GM12878 (cell line): ENCODE data around the gene ZNF655. TPM values are rescaled to one million over a fixed set of nuclear protein-coding genes. Genes with fewer than 3 reads are reported as not detected.
A peak's percentile ranks its signal among the peaks of the same experiment; 100 is the strongest.

ENCODE experiments used
- ATAC-seq: fragments of 200-7000 bp; cut with Tn5 transposase; 3 replicates; pipeline ENCODE4 v1.9.1; 2020; ENCODE audit warnings: mild to moderate bottlenecking, moderate library complexity
- Bru-seq: library from RNA; stranded (reverse); fragments of 400-500 nt; gene quantifications from one replicate; lab custom pipeline; 2021; lab: Mats Ljungman, UMichigan
- BruChase-seq, 2 experiments: library from RNA; stranded (reverse); fragments of 400-500 nt; gene quantifications; one replicate each; lab custom pipeline; 2021; lab: Mats Ljungman, UMichigan
- BruUV-seq: library from RNA; stranded (reverse); fragments of 400-500 nt; replicated peaks from 2 replicates; lab custom pipeline; 2021; lab: Mats Ljungman, UMichigan
- CTCF ChIA-PET: fragments of 300-600 bp; sonication (Branson Sonifier 250); formaldehyde crosslinking; extraction: SDS; loops from one replicate; lab custom pipeline; 2021; ENCODE audit warnings: inconsistent platforms; lab: Yijun Ruan, JAX
- POLR2A ChIA-PET: fragments of 350-600 bp; formaldehyde crosslinking; extraction: SDS; loops from one replicate; lab custom pipeline; 2021; ENCODE audit warnings: inconsistent platforms; lab: Charles Lee
- RAD21 ChIA-PET: fragments of 300-600 bp; sonication (Branson Sonifier 250); formaldehyde crosslinking; loops from one replicate; lab custom pipeline; 2023; ENCODE audit warnings: antibody characterized with exemption; ENCODE audit not compliant: unreplicated experiment; lab: Charles Lee
- SMC1A ChIA-PET: fragments of 300-600 bp; sonication (Branson Sonifier 250); formaldehyde crosslinking; loops from one replicate; lab custom pipeline; 2023; ENCODE audit not compliant: unreplicated experiment, uncharacterized antibody; lab: Charles Lee
- DNase-seq: peaks from one replicate; pipeline ENCODE4 v3.0.0-alpha.2; 2011; ENCODE audit warnings: low read depth, low spot score
- FAIRE-seq: peaks from 3 replicates; lab custom pipeline; 2011; peaks lifted over from hg19 to GRCh38; lab: Jason Lieb, UNC
- H2AFZ ChIP-seq: 2 replicates; pipeline ENCODE4 v1.6.0; 2011; ENCODE audit warnings: low read depth, low read length, control low read depth; ENCODE audit not compliant: control insufficient read depth
- H3K27ac ChIP-seq: 2 replicates; pipeline ENCODE4 v1.5.1; 2011; ENCODE audit warnings: control low read depth; ENCODE audit not compliant: control insufficient read depth, insufficient read depth
- H3K27me3 ChIP-seq, 2 experiments: replicated peaks in 1 of 2; 2 replicates each; pipeline versions ENCODE4 v1.6.0 to v1.6.1; 2011; ENCODE audit warnings: low read length in 1 of 2; ENCODE audit not compliant: control insufficient read depth in 2 of 2, insufficient read depth in 2 of 2
- H3K36me3 ChIP-seq, 2 experiments: 2 replicates each; pipeline ENCODE4 v1.5.1; 2011; ENCODE audit warnings: low read length in 1 of 2; ENCODE audit not compliant: control insufficient read depth in 2 of 2, insufficient read depth in 2 of 2
- H3K4me1 ChIP-seq: 2 replicates; pipeline ENCODE4 v1.6.1; 2011; ENCODE audit warnings: mild to moderate bottlenecking, low read length, moderate library complexity, mixed read lengths; ENCODE audit not compliant: control insufficient read depth, insufficient read depth
- H3K4me2 ChIP-seq: 2 replicates; pipeline ENCODE4 v1.6.0; 2011; ENCODE audit warnings: control low read depth; ENCODE audit not compliant: control insufficient read depth, insufficient read depth
- H3K4me3 ChIP-seq: fragments of 200-600 bp; sonication (generic); 2 replicates; pipeline ENCODE4 v1.5.1; 2016
- H3K79me2 ChIP-seq: 2 replicates; pipeline ENCODE4 v1.6.0; 2011; ENCODE audit warnings: low read length; ENCODE audit not compliant: control insufficient read depth, insufficient read depth
- H3K9ac ChIP-seq: 2 replicates; pipeline ENCODE4 v1.8.0; 2011; ENCODE audit warnings: low read length, control low read depth, mixed read lengths; ENCODE audit not compliant: control insufficient read depth, insufficient read depth
- H3K9me3 ChIP-seq: replicated peaks from 3 replicates; pipeline ENCODE4 v1.5.1; 2011; ENCODE audit warnings: mild to moderate bottlenecking, low read length; ENCODE audit not compliant: control insufficient read depth, insufficient read depth
- H4K20me1 ChIP-seq: 2 replicates; pipeline ENCODE4 v1.6.0; 2011; ENCODE audit not compliant: control insufficient read depth, insufficient read depth
- BCLAF1 ChIP-seq: fragments of 450-650 bp; IDR thresholded peaks from 2 replicates; pipeline ENCODE4 v1.6.1; 2017; ENCODE audit warnings: antibody characterized with exemption, mild to moderate bottlenecking, moderate library complexity
- FOXK2 ChIP-seq: fragments of 450-650 bp; IDR thresholded peaks from 2 replicates; pipeline ENCODE4 v1.6.1; 2017; ENCODE audit warnings: mild to moderate bottlenecking, moderate library complexity
- IRF4 ChIP-seq: IDR thresholded peaks from 2 replicates; pipeline ENCODE4 v1.6.1; 2011; ENCODE audit warnings: low read depth, low read length
- IRF5 ChIP-seq: fragments of 450-650 bp; IDR thresholded peaks from 2 replicates; pipeline ENCODE4 v1.6.1; 2017; ENCODE audit warnings: borderline replicate concordance
- KLF5 ChIP-seq: fragments of 450-650 bp; IDR thresholded peaks from 2 replicates; pipeline ENCODE4 v1.6.1; 2014; ENCODE audit warnings: mild to moderate bottlenecking; ENCODE audit not compliant: partially characterized antibody
- SIX5 ChIP-seq: IDR thresholded peaks from 2 replicates; pipeline ENCODE4 v1.6.1; 2011; ENCODE audit warnings: mild to moderate bottlenecking, low read depth, low read length, moderate library complexity; ENCODE audit not compliant: severe bottlenecking
- SMAD5 ChIP-seq: IDR thresholded peaks from 2 replicates; pipeline ENCODE4 v1.6.1; 2016; ENCODE audit warnings: antibody characterized with exemption, low read depth
- SP1 ChIP-seq: IDR thresholded peaks from one replicate; pipeline ENCODE4 v1.6.1; 2011; ENCODE audit warnings: low read depth, low read length
- SPI1 ChIP-seq: IDR thresholded peaks from 2 replicates; pipeline ENCODE4 v1.6.1; 2011; ENCODE audit warnings: low read depth, mild to moderate bottlenecking, low read length, moderate library complexity, borderline replicate concordance; ENCODE audit not compliant: insufficient read depth
- SREBF2 ChIP-seq: IDR thresholded peaks from 2 replicates; pipeline ENCODE4 v1.6.1; 2012; ENCODE audit warnings: mild to moderate bottlenecking, low read length
- USF2 ChIP-seq: IDR thresholded peaks from 2 replicates; pipeline ENCODE4 v1.6.1; 2011; ENCODE audit warnings: low read depth, low read length, improper control_type of control experiment, borderline replicate concordance
- whole genome bisulfite sequencing: methylation state at CpG from one replicate; pipeline ENCODE4 v1.1.6; 2016; ENCODE audit warnings: low lambda C conversion rate; ENCODE audit not compliant: insufficient replicate concordance, insufficient coverage; ENCODE audit errors: missing lambda C conversion rate; 5-methylcytosine and 5-hydroxymethylcytosine counted together
- in situ Hi-C: fragments of 300-500 bp; cut with MboI; formaldehyde crosslinking; loops from 9 replicates; pipeline ENCODE4 v1.14.3; 2018; ENCODE audit warnings: mixed read lengths
- intact Hi-C: fragments of 100-400 bp; cut with micrococcal nuclease; formaldehyde crosslinking; loops from one replicate; pipeline ENCODE4 v1.14.2; 2022; ENCODE audit not compliant: unreplicated experiment
- long read RNA-seq, 2 experiments: library from polyadenylated mRNA; unstranded; transcript quantifications; one replicate each; pipeline ENCODE4 v2.0.0, GENCODE V29; 2019 to 2020
- polyA minus RNA-seq, 3 experiments: library from RNA; depleted of rRNA, polyadenylated mRNA; stranded (reverse); fragments of >200 nt; gene quantifications; 2 replicates each; pipeline ENCODE4 v1.2.3, GENCODE V29; 2011
- polyA plus RNA-seq, 11 experiments: library from polyadenylated mRNA; depleted of rRNA in 4 of 11; unstranded in 6 of 11; stranded (reverse) in 5 of 11; fragments of >200 nt; fragmentation: Nextera tagmentation in 4 of 11; fragmentation: Illumina TruSeq in 1 of 11; extraction: Ambion mirVana in 4 of 11; extraction: Trizol in 1 of 11; gene quantifications; 1 replicate in 1 of 11; 2 replicates in 10 of 11; pipeline versions ENCODE4 v1.2.1 to v1.2.3, GENCODE V29; 2011 to 2016; ENCODE audit warnings: inconsistent platforms in 2 of 11, missing spikeins in 2 of 11, low read depth in 1 of 11
- total RNA-seq, 4 experiments: library from RNA; depleted of rRNA in 3 of 4; stranded (reverse); fragments of >200 nt in 3 of 4; fragmentation: Illumina TruSeq in 1 of 4; extraction: Trizol in 1 of 4; gene quantifications; 2 replicates each; pipeline versions ENCODE4 v1.2.1 to v1.2.3, GENCODE V29; 2013 to 2021

The ZNF655 gene
- total RNA-seq (2013; cell fraction: nucleolus; rRNA removed), result 323 and 325 TPM in 2 replicates
- total RNA-seq (2014; rRNA removed) (54.3 and 57.2 TPM in 2 replicates), total RNA-seq (2014; rRNA removed; fragmentation: Illumina TruSeq; extraction: Trizol) (52.9 and 54.2 TPM in 2 replicates), total RNA-seq (2021) (43.7 and 43.8 TPM in 2 replicates), polyA plus RNA-seq (2011; rRNA removed) (107 and 133 TPM in 2 replicates), polyA plus RNA-seq (2014; fragmentation: Illumina TruSeq; extraction: Trizol) (61.2 and 80.1 TPM in 2 replicates), polyA plus RNA-seq (2014; fragmentation: Nextera tagmentation; extraction: Ambion mirVana) (10 to 100 TPM; 14.5 to 21.4 TPM), polyA plus RNA-seq (2014; rRNA removed) (75.1 and 76.0 TPM in 2 replicates), polyA plus RNA-seq (2016; fragmentation: Nextera tagmentation; extraction: Ambion mirVana) (10 to 100 TPM; 52.1 to 52.7 TPM), polyA minus RNA-seq (2011; rRNA and poly(A)+ RNA removed) (76.9 and 90.5 TPM in 2 replicates), Bru-seq, nascent RNA (percentile 95 among the genes with signal in this experiment), BruChase-seq, experiment 1, labeled RNA remaining after a 6-hour chase (percentile 99 among the genes with signal in this experiment), BruChase-seq, experiment 2, labeled RNA remaining after a 2-hour chase (percentile 99 among the genes with signal in this experiment)
- polyA plus RNA-seq (2011; ENCODE audit: low read depth), result 24.4 TPM
- polyA plus RNA-seq (2011; cell fraction: cytosol; rRNA removed), result 71.5 and 86.9 TPM in 2 replicates
- 173 and 184 TPM in 2 replicates for polyA plus RNA-seq (2011; cell fraction: nucleus; rRNA removed)
- polyA plus RNA-seq (2012), result 34.9 and 40.6 TPM in 2 replicates
- 22.1 and 28.3 TPM in 2 replicates for polyA minus RNA-seq (2011; cell fraction: cytosol; rRNA and poly(A)+ RNA removed)
- 73.3 and 96.1 TPM in 2 replicates for polyA minus RNA-seq (2011; cell fraction: nucleus; rRNA and poly(A)+ RNA removed)
- long read RNA-seq, experiment 1, transcript ZNF655-202 (5 exons, 1,601 nt), result major isoform, 12 of 29 reads
- long read RNA-seq, experiment 1, partial matches to known transcripts, result 1 of 29 reads
- long read RNA-seq, experiment 1, other reads (novel, unspliced or antisense), result 12 of 29 reads
- long read RNA-seq, experiment 2, transcript ZNF655-203 (3 exons, 1,370 nt), result minor isoform, 14 of 161 reads
- long read RNA-seq, experiment 2, transcript ZNF655-202 (5 exons, 1,601 nt), result major isoform, 50 of 161 reads
- long read RNA-seq, experiment 2, transcript ZNF655-219 (4 exons, 1,979 nt), result minor isoform, 10 of 161 reads
- long read RNA-seq, experiment 2, transcript ZNF655-201 (3 exons, 2,535 nt), result minor isoform, 7 of 161 reads
- long read RNA-seq, experiment 2, partial matches to known transcripts, result 6 of 161 reads
- long read RNA-seq, experiment 2, other reads (novel, unspliced or antisense), result 67 of 161 reads

- POLR2A ChIA-PET, result interaction anchor here (0.6 to 3.5 kb wide), 9 partner anchors 8 to 150 kb away, joined by 3 to 18 read pairs (median 5); partner anchors contain the start of genes BUD31, PDAP1, ZKSCAN5 and ZNF394
- peaks cover 9 to 18% of the 10 kb centered on the region in 2 experiments for H3K36me3 ChIP-seq
- TF ChIP-seq SPI1, result peak; percentile 89
- no peak for TF ChIP-seq SREBF2
- no peak for TF ChIP-seq IRF5
- no peak for TF ChIP-seq FOXK2
- TF ChIP-seq BCLAF1, result no peak
- TF ChIP-seq KLF5, result no peak
- TF ChIP-seq SIX5, result no peak
- TF ChIP-seq USF2, result no peak
- 0 out of 2 replicates have a peak, but pooled peaks have one; percentile 3 for TF ChIP-seq IRF4
- no peak for TF ChIP-seq SP1
- TF ChIP-seq SMAD5, result peak; percentile 91
Observed at GRCh38 chr7:99558306-99559174, at the start of gene ZNF655. ZNF655 (plus strand) TSS chr7:99558642; CDS start chr7:99560560, 1,918 bp downstream.

More at GRCh38 chr7:99558306-99559174, at the start of gene ZNF655:
- ChIA-PET CTCF (interaction anchor here (0.6 to 2.0 kb wide), 5 partner anchors 20 to 59 kb away, joined by 3 to 7 read pairs (median 3); partner anchors contain the start of genes ZNF394 and ZSCAN25), SMC1A (interaction anchor here (0.9 to 2.0 kb wide), 4 partner anchors 45 to 150 kb away, joined by 3 to 5 read pairs (median 3); partner anchors contain the start of genes BUD31, PDAP1, ZKSCAN5 and ZSCAN25), RAD21 (interaction anchor here (0.7 to 2.1 kb wide), 4 partner anchors 54 to 361 kb away, joined by 3 to 10 read pairs (median 4); partner anchors contain the start of genes TRIM4, ZKSCAN5 and ZSCAN25)
- Histone ChIP-seq H3K27ac (peak within 1 kb of the TSS; percentile 94), H3K9ac (peak within 1 kb of the TSS; percentile 98), H3K4me1 (no peaks in the 10 kb centered on the region), H3K4me2 (peak within 1 kb of the TSS; percentile 98), H3K9me3 (no peaks in the 10 kb centered on the region), H4K20me1 (no peaks in the 10 kb centered on the region), H3K4me3 (peak within 1 kb of the TSS; percentile 100), H3K79me2 (peaks cover 46% of the 10 kb centered on the region), H2AFZ (peak within 1 kb of the TSS; percentile 90), H3K27me3 (no peaks in the 10 kb centered on the region)
- DNase-seq (peak; percentile 53), ATAC-seq (peak; percentile 93), FAIRE-seq (peak; percentile 59)
- WGBS, result under 1% methylated on average over 67 of the region's 73 CpGs
- in situ Hi-C loops, result no loop called here
- BruUV-seq, result no TSS peak
- intact Hi-C loops, result loop anchor here (2.0 kb wide), 1 partner anchor 58 kb away; the partner anchor contains the start of gene ZNF394
